ENCODE results near the gene IL12RB2.
"Not testable (repeated sequence)": the region's sequence is repeated elsewhere in the genome, so short reads cannot be mapped to it uniquely, and the experiment has no call there.

The IL12RB2 gene

GRCh38 chr1:67400029-67400786 lies 92.5 kb downstream of the IL12RB2 start:
- DNase-seq: not testable (repeated sequence)

GRCh38 chr1:67401443-67401842 lies 93.8 kb downstream of the IL12RB2 start:
- no peak for DNase-seq

GRCh38 chr1:67404212-67404620 lies 96.5 kb downstream of the IL12RB2 start:
- no peak for DNase-seq

- no peak for DNase-seq
Measured at GRCh38 chr1:67405473-67406245, 98.0 kb downstream of the IL12RB2 start.

- DNase-seq: no peak
Measured at GRCh38 chr1:67407498-67407897, 99.8 kb downstream of the IL12RB2 start.

GRCh38 chr1:67408148-67408547 lies 100.5 kb downstream of the IL12RB2 start:
- DNase-seq: no peak

GRCh38 chr1:67413101-67413500 lies 105.4 kb downstream of the IL12RB2 start:
- not testable (repeated sequence) for DNase-seq

- DNase-seq: no peak
Measured at GRCh38 chr1:67414574-67414973, 106.9 kb downstream of the IL12RB2 start.

- no peak for DNase-seq
Measured at GRCh38 chr1:67415041-67415440, 107.4 kb downstream of the IL12RB2 start.

GRCh38 chr1:67417733-67418132 lies 110.1 kb downstream of the IL12RB2 start:
- DNase-seq: not testable (repeated sequence)

- no peak for DNase-seq
Measured at GRCh38 chr1:67418839-67419586, 111.3 kb downstream of the IL12RB2 start.

GRCh38 chr1:67420835-67421492 lies 113.3 kb downstream of the IL12RB2 start:
- DNase-seq: no peak

- no peak for DNase-seq
Measured at GRCh38 chr1:67427465-67427864, 119.8 kb downstream of the IL12RB2 start.

GRCh38 chr1:67427947-67428346 lies 120.3 kb downstream of the IL12RB2 start:
- no peak for DNase-seq

- DNase-seq: no peak
Measured at GRCh38 chr1:67429011-67429527, 121.4 kb downstream of the IL12RB2 start.

- DNase-seq: no peak
Measured at GRCh38 chr1:67429528-67430357, 122.1 kb downstream of the IL12RB2 start.

- DNase-seq: peak; percentile 99
Measured at GRCh38 chr1:67430358-67431155, 122.9 kb downstream of the IL12RB2 start, which contains the start of gene SERBP1. TSS of gene SERBP1 (minus strand) at chr1:67430402. CDS start at chr1:67430300, 102 bp downstream.

GRCh38 chr1:67431156-67431765 lies 123.6 kb downstream of the IL12RB2 start:
- no peak for DNase-seq

- DNase-seq: no peak
Measured at GRCh38 chr1:67431869-67432578, 124.4 kb downstream of the IL12RB2 start.

GRCh38 chr1:67432745-67433144 lies 125.1 kb downstream of the IL12RB2 start:
- no peak for DNase-seq

Data from NCI-H510A treated with DMSO at 0.1 percent for 48 hours (cell line).